Measurements from ENCODE around the gene FLT3LG.

Gene FLT3LG

GRCh38 chr19:49489601-49490167 lies 15.7 kb downstream of the FLT3LG start:
- DNase-seq = no peak

GRCh38 chr19:49490287-49491029 lies 16.4 kb downstream of the FLT3LG start:
- no peak for DNase-seq

GRCh38 chr19:49491030-49491803 lies 17.2 kb downstream of the FLT3LG start:
- no peak for DNase-seq

- peak; percentile 73 for DNase-seq
Measured at GRCh38 chr19:49491804-49492572, 18.0 kb downstream of the FLT3LG start.

- peak; percentile 88 for DNase-seq
Measured at GRCh38 chr19:49492573-49493405, 18.8 kb downstream of the FLT3LG start.

GRCh38 chr19:49496574-49497008 lies 22.6 kb downstream of the FLT3LG start:
- DNase-seq = no peak

- DNase-seq = no peak
Measured at GRCh38 chr19:49497047-49497788, 23.2 kb downstream of the FLT3LG start.

GRCh38 chr19:49497789-49498103 lies 23.7 kb downstream of the FLT3LG start:
- no peak for DNase-seq

- no peak for DNase-seq
Measured at GRCh38 chr19:49498475-49498874, 24.5 kb downstream of the FLT3LG start.

- no peak for DNase-seq
Measured at GRCh38 chr19:49499030-49499670, 25.1 kb downstream of the FLT3LG start.

GRCh38 chr19:49502866-49503581 lies 29.0 kb downstream of the FLT3LG start:
- peak; percentile 32 for DNase-seq

GRCh38 chr19:49503582-49503962 lies 29.6 kb downstream of the FLT3LG start:
- no peak for DNase-seq

GRCh38 chr19:49506575-49507105 lies 32.6 kb downstream of the FLT3LG start:
- no peak for DNase-seq

GRCh38 chr19:49507803-49508494 lies 33.9 kb downstream of the FLT3LG start:
- DNase-seq = no peak

GRCh38 chr19:49512970-49513745 lies 39.1 kb downstream of the FLT3LG start:
- DNase-seq = peak; percentile 35

GRCh38 chr19:49513746-49514118 lies 39.7 kb downstream of the FLT3LG start:
- no peak for DNase-seq

GRCh38 chr19:49514151-49514550 lies 40.1 kb downstream of the FLT3LG start:
- DNase-seq = no peak

- DNase-seq = no peak
Measured at GRCh38 chr19:49515767-49516166, 41.8 kb downstream of the FLT3LG start.

- no peak for DNase-seq
Measured at GRCh38 chr19:49518033-49518432, 44.0 kb downstream of the FLT3LG start.
